Glutamatergic neuron (in vitro differentiated cells): Measurements from ENCODE around the gene HTR2C. TPM values are rescaled to one million over a fixed set of nuclear protein-coding genes. Genes with fewer than 3 reads are reported as not detected.
"Not testable (repeated sequence)": the region's sequence is repeated elsewhere in the genome, so short reads cannot be mapped to it uniquely, and the experiment has no call there.

Source experiments
- DNase-seq: peaks from one replicate; pipeline ENCODE4 v3.0.0; 2022
- H3K27ac Mint-ChIP-seq: one replicate; pipeline ENCODE4 v1.8.0; 2020; ENCODE audit warnings: mild to moderate bottlenecking, mixed read lengths, inconsistent platforms; ENCODE audit not compliant: unreplicated experiment
- H3K27me3 Mint-ChIP-seq: one replicate; pipeline ENCODE4 v1.8.0; 2020; ENCODE audit warnings: mild to moderate bottlenecking, moderate library complexity, mixed read lengths, inconsistent platforms; ENCODE audit not compliant: unreplicated experiment
- H3K36me3 Mint-ChIP-seq: one replicate; pipeline ENCODE4 v1.8.0; 2020; ENCODE audit warnings: mild to moderate bottlenecking, mixed read lengths, inconsistent platforms; ENCODE audit not compliant: unreplicated experiment
- H3K4me1 Mint-ChIP-seq: one replicate; pipeline ENCODE4 v1.8.0; 2020; ENCODE audit warnings: mild to moderate bottlenecking, low read depth, mixed read lengths, inconsistent platforms; ENCODE audit not compliant: unreplicated experiment
- H3K4me3 Mint-ChIP-seq: one replicate; pipeline ENCODE4 v1.8.0; 2020; ENCODE audit warnings: mild to moderate bottlenecking, mixed read lengths, inconsistent platforms; ENCODE audit not compliant: unreplicated experiment
- H3K9me3 Mint-ChIP-seq: one replicate; pipeline ENCODE4 v1.8.0; 2020; ENCODE audit warnings: mild to moderate bottlenecking, moderate library complexity, mixed read lengths, inconsistent platforms; ENCODE audit not compliant: unreplicated experiment
- total RNA-seq: library from RNA; stranded (reverse); fragmentation: NEBNext Ultra II Directional; extraction: Animal tissue kit (Norgen Biotek cat#: 25700); gene quantifications from one replicate; pipeline ENCODE4 v1.2.1, GENCODE V29; 2021; ENCODE audit not compliant: unreplicated experiment
- TF ChIP-seq, protein P1 (sequence below): fragments of 200-600 bp; sonication (generic); IDR thresholded peaks from one replicate; pipeline ENCODE4 v1.5.0; 2021; ENCODE audit not compliant: partially characterized antibody, unreplicated experiment

The HTR2C gene
- total RNA-seq, 1 donor from 2014 or later, result not detected

DNA sequence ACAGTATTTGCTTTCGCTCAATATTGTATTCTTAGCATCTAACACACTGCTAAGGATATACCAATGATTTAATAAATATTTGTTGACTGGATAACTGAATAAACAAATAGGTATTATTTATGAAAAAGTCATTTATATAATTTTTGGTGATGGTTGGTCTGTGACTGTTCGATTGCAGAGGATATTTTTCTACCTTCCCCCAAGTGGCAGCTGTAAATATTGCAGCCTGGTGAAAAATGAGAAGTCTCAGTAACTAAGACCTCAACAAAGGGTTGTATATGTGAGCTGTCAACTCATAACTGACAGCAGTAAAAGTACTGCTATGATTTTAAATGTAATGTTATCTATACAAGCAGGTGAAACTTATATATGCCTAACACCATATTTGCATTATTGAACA lies 36.0 kb downstream of the HTR2C start:
- TF ChIP-seq, protein P1, sequence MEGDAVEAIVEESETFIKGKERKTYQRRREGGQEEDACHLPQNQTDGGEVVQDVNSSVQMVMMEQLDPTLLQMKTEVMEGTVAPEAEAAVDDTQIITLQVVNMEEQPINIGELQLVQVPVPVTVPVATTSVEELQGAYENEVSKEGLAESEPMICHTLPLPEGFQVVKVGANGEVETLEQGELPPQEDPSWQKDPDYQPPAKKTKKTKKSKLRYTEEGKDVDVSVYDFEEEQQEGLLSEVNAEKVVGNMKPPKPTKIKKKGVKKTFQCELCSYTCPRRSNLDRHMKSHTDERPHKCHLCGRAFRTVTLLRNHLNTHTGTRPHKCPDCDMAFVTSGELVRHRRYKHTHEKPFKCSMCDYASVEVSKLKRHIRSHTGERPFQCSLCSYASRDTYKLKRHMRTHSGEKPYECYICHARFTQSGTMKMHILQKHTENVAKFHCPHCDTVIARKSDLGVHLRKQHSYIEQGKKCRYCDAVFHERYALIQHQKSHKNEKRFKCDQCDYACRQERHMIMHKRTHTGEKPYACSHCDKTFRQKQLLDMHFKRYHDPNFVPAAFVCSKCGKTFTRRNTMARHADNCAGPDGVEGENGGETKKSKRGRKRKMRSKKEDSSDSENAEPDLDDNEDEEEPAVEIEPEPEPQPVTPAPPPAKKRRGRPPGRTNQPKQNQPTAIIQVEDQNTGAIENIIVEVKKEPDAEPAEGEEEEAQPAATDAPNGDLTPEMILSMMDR, result peak; percentile 71
- H3K4me1 Mint-ChIP-seq, result no peaks in the 10 kb centered on the region
- no peak overlapping the region for H3K27ac Mint-ChIP-seq
- DNase-seq, result no peak
- H3K4me3 Mint-ChIP-seq, result no peak overlapping the region
- H3K27me3 Mint-ChIP-seq, result no peaks in the 10 kb centered on the region
- no peaks in the 10 kb centered on the region for H3K9me3 Mint-ChIP-seq
- H3K36me3 Mint-ChIP-seq, result no peaks in the 10 kb centered on the region

DNA sequence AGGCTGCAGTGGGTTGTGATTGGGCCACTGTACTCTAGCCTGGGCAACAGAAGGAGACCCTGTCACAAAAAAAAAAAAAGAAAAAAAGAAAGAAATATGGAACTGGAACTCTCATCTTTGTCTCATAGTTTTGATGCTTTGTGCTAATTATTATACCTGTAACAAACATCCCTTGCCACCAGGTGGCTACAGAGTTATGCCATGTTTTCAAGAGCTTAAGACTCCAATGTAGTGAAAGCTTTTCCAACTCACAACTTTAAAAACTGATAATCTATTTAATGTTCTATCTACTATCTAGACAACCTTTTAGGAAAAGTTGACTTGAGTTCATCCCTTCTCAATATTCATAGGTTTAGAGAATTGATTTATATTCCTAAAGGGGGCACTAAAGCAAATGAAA lies 42.4 kb downstream of the HTR2C start:
- H3K36me3 Mint-ChIP-seq, result no peaks in the 10 kb centered on the region
- TF ChIP-seq, protein P1, result peak; percentile 41
- no peak overlapping the region for H3K4me3 Mint-ChIP-seq
- no peak for DNase-seq
- H3K4me1 Mint-ChIP-seq, result no peaks in the 10 kb centered on the region
- H3K9me3 Mint-ChIP-seq, result no peaks in the 10 kb centered on the region
- no peaks in the 10 kb centered on the region for H3K27me3 Mint-ChIP-seq
- H3K27ac Mint-ChIP-seq, result no peak overlapping the region

DNA sequence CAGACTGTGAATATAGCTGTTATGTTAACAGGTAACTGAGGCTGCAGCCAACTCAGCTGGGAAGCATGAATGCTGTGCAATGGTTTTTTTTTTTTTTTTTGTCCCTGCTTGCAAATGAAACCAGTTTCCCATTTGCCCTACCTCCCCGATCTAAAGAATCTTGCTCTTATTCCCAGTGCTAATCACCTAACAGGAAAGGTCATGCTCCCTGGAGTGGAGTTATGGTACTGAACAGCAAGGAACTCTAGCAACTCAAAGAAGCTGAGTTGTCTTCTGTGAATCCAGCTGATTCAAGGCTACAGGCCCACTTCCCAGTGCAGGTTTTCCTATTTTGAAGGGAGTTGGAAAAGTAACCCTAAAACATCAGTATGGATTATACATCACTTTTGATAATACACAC lies 52.1 kb downstream of the HTR2C start:
- H3K36me3 Mint-ChIP-seq, result no peaks in the 10 kb centered on the region

DNA sequence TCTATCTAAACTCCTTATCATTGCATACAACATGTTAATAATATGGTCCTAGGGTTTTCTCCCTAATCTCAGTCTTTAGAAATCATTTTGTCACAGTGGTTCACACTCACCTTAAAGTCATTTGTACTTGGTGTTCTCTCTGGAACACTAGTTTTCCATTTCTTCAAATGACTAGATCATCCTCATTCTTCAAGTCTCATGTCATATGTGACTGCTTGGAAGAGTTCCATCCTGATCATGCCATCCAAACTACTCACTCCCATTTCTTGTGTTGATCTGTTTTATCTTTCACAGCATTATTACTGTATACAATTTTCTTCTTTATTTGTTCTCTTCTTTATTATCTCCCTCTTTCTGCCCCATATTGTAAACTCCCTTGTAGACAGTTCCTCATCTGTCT lies 66.5 kb downstream of the HTR2C start:
- no peaks in the 10 kb centered on the region for H3K9me3 Mint-ChIP-seq
- no peaks in the 10 kb centered on the region for H3K4me1 Mint-ChIP-seq
- H3K27ac Mint-ChIP-seq, result no peak overlapping the region
- H3K4me3 Mint-ChIP-seq, result no peak overlapping the region
- no peak for DNase-seq
- no peaks in the 10 kb centered on the region for H3K36me3 Mint-ChIP-seq
- no peaks in the 10 kb centered on the region for H3K27me3 Mint-ChIP-seq
- TF ChIP-seq, protein P1, result no peak

More for the DNA sequence above, 52.1 kb downstream of the HTR2C start:
- no peak overlapping the region for H3K4me3 Mint-ChIP-seq
- no peak overlapping the region for H3K27ac Mint-ChIP-seq
- no peaks in the 10 kb centered on the region for H3K9me3 Mint-ChIP-seq
- no peaks in the 10 kb centered on the region for H3K4me1 Mint-ChIP-seq
- TF ChIP-seq, protein P1, result no peak
- no peaks in the 10 kb centered on the region for H3K27me3 Mint-ChIP-seq
- DNase-seq, result no peak

DNA sequence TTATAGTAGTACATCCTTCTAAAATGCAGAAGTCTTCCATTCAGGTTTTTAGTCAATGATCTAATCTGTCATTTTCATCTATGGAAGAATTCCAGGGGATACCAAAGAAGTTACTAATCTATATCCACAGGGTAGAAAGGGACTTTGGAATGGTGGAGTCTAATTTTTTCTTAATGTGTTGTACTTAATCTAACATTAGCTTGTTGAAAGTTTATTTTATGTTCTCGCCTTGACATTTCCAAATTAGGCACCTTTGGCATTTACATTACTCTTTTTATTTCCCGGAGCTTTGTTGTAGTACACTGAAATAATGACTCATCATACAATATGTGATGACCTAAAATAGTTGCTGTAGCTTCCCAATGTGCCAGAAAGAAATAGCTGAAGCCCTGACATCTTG lies 91.5 kb downstream of the HTR2C start:
- TF ChIP-seq, protein P1, result no peak

DNA sequence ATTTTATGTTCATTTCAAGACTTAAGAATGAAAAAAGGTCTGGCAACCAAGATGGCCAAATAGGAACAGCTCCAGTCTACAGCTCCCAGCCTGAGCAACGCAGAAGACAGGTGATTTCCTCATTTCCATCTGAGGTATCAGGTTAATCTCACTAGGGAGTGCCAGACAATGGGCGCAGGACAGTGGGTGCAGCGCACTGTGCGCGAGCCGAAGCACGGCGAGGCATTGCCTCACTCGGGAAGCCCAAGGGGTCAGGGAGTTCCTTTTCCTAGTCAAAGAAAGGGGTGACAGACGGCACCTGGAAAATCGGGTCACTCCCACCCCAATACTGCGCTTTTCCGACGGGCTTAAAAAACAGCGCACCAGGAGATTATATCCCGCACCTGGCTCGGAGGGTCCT lies 116.6 kb downstream of the HTR2C start:
- DNase-seq, H3K27ac Mint-ChIP-seq, H3K9me3 Mint-ChIP-seq, H3K4me1 Mint-ChIP-seq, H3K36me3 Mint-ChIP-seq, H3K27me3 Mint-ChIP-seq, H3K4me3 Mint-ChIP-seq: not testable (repeated sequence)

More for the DNA sequence above, 91.5 kb downstream of the HTR2C start:
- Mint-ChIP-seq H3K36me3 (no peaks in the 10 kb centered on the region), H3K27me3 (no peaks in the 10 kb centered on the region), H3K27ac (no peak overlapping the region), H3K9me3 (no peaks in the 10 kb centered on the region), H3K4me3 (no peak overlapping the region), H3K4me1 (peaks cover 1% of the 10 kb centered on the region)
- DNase-seq, result no peak
